ENCODE data around the gene CHRNG. TPM values are rescaled to one million over a fixed set of nuclear protein-coding genes. Genes with fewer than 3 reads are reported as not detected.

The CHRNG gene
- total RNA-seq, 4 donors from 2014 or later: not detected

DNA sequence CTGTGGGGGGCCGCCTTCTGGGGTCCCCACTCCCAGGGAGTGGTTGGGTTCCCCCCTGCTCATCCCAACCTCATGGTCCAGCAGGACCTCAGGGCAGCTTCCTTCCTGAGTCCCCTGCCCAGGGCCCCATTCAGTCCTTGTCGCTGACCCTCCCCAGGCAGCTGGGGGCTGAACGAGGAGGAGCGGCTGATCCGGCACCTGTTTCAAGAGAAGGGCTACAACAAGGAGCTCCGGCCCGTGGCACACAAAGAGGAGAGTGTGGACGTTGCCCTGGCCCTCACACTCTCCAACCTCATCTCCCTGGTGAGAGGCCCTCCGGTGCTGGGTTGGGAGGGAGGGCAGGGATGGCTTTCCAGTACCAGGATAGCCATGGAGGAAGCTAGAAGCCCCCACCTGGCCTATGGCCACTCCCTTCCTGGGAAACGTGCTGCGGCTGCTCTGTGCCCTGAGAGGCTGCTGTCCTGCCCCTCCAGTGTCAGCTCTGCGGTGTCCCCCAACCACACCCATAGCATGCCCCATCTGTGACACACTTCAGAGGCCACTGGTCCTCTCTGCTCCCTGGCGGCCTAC is 13.0 kb upstream of the CHRNG start:
- Histone ChIP-seq H3K9me3 (no peaks in the 10 kb centered on the region), H3K36me3 (no peaks in the 10 kb centered on the region), H3K27me3 (peaks cover 14 to 27% of the 10 kb centered on the region in 2 donors), H3K27ac (no peak overlapping the region), H3K4me3 (no peak overlapping the region), H3K4me1 (peaks cover 0 to 12% of the 10 kb centered on the region in 2 donors)
- TF ChIP-seq CTCF (IDR thresholded peaks at IDR 0.05) (no peak), POLR2A (IDR thresholded peaks at IDR 0.05) (no peak)
- no peak for DNase-seq
- intact Hi-C loops (cut with DNase I; ENCODE audit: low total_unique reads): loop anchor here (10.0 kb wide), 1 partner anchor 622 kb away; no protein-coding TSS in a partner anchor

DNA sequence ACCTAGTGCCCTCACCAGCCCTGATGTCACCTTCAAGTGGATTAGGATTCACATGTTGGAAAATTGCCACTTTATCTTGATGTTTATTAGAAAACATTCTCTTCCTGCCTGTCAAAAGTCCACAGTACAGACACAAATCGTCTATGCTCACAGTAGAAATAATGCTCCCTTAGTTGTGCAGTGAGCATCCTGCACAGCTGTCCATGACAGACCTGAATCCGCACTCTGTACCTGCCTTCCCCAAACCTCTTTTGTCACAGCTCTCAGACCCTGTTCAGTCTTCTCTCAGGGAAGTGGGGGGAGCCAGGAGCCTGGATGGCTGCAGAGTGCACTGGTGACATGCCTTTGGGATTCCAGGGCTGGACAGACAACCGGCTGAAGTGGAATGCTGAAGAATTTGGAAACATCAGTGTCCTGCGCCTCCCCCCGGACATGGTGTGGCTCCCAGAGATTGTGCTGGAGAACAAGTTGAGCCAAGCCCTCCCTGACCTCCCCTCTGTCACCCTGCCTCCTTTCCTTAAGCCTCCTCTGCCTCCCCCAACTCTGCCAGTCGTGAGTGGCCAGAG is 11.5 kb upstream of the CHRNG start:
- no peak overlapping the region for H3K4me3 ChIP-seq
- TF ChIP-seq POLR2A (IDR thresholded peaks at IDR 0.05) (no peak), CTCF (IDR thresholded peaks at IDR 0.05) (no peak)
- H3K27me3 ChIP-seq: peaks cover 6 to 20% of the 10 kb centered on the region in 2 donors
- H3K27ac ChIP-seq: no peak overlapping the region
- no peak for DNase-seq
- H3K4me1 ChIP-seq: peaks cover 0 to 9% of the 10 kb centered on the region in 2 donors
- intact Hi-C loops (cut with DNase I; ENCODE audit: low total_unique reads): loop anchor here (10.0 kb wide), 1 partner anchor 623 kb away; no protein-coding TSS in a partner anchor
- H3K9me3 ChIP-seq: no peaks in the 10 kb centered on the region
- no peaks in the 10 kb centered on the region for H3K36me3 ChIP-seq

DNA sequence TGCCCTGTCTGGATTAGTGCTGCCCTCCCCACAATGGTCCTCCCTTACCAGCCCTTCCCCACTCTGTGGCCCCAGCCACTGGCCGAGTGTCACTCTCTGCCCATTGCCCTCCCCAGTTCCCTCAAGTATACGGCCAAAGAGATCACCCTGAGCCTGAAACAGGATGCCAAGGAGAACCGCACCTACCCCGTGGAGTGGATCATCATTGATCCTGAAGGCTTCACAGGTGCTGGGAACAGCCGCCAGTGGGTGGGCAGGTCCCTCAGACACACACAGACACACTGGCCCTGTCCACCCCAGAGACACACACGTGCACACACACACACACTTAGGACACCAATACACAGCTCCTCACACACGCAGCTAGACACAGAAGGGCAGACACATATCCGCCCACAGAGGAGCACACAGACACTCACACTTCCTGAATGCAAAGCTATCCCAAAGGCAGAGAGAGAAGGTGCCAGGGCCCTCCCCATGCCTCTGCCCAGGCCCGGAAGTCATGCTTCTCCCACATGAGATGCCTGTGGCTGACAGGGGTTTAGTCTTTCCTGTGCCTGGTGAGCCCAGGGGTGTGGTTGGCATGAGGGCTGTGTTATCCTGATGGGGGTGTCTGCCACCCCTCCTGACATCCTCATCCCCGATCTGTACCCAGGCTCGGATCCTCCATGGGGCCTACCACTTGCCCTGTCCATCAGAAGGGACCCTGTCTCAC is 10.6 kb upstream of the CHRNG start:
- H3K36me3 ChIP-seq: no peaks in the 10 kb centered on the region
- no peak overlapping the region for H3K4me3 ChIP-seq
- no peak for TF ChIP-seq CTCF (IDR thresholded peaks at IDR 0.05)
- TF ChIP-seq POLR2A (IDR thresholded peaks at IDR 0.05): no peak
- H3K27me3 ChIP-seq: peaks cover 0 to 13% of the 10 kb centered on the region in 2 donors
- intact Hi-C loops (cut with DNase I; ENCODE audit: low total_unique reads): loop anchor here (10.0 kb wide), 1 partner anchor 624 kb away; no protein-coding TSS in a partner anchor
- no peak overlapping the region for H3K27ac ChIP-seq
- no peaks in the 10 kb centered on the region for H3K9me3 ChIP-seq
- no peak for DNase-seq
- peaks cover 0 to 4% of the 10 kb centered on the region in 2 donors for H3K4me1 ChIP-seq

- Histone ChIP-seq H3K4me1 (no peaks in the 10 kb centered on the region), H3K27me3 (peaks cover 0 to 4% of the 10 kb centered on the region in 2 donors), H3K4me3 (no peak overlapping the region), H3K9me3 (no peaks in the 10 kb centered on the region), H3K27ac (no peak overlapping the region), H3K36me3 (no peaks in the 10 kb centered on the region)
- intact Hi-C loops (cut with DNase I; ENCODE audit: low total_unique reads): loop anchor here (10.0 kb wide), 1 partner anchor 625 kb away; no protein-coding TSS in a partner anchor
- no peak for TF ChIP-seq POLR2A (IDR thresholded peaks at IDR 0.05)
- TF ChIP-seq CTCF (IDR thresholded peaks at IDR 0.05): no peak
- DNase-seq: no peak
These were observed 9.5 kb upstream of the CHRNG start for GRCh38 chr2:232529806-232530547.

Data from uterus (tissue), 4 donors.